ENCODE results near the gene DMAC2.
"Not testable (repeated sequence)": the region's sequence is repeated elsewhere in the genome, so short reads cannot be mapped to it uniquely, and the experiment has no call there.

The DMAC2 gene

DNA sequence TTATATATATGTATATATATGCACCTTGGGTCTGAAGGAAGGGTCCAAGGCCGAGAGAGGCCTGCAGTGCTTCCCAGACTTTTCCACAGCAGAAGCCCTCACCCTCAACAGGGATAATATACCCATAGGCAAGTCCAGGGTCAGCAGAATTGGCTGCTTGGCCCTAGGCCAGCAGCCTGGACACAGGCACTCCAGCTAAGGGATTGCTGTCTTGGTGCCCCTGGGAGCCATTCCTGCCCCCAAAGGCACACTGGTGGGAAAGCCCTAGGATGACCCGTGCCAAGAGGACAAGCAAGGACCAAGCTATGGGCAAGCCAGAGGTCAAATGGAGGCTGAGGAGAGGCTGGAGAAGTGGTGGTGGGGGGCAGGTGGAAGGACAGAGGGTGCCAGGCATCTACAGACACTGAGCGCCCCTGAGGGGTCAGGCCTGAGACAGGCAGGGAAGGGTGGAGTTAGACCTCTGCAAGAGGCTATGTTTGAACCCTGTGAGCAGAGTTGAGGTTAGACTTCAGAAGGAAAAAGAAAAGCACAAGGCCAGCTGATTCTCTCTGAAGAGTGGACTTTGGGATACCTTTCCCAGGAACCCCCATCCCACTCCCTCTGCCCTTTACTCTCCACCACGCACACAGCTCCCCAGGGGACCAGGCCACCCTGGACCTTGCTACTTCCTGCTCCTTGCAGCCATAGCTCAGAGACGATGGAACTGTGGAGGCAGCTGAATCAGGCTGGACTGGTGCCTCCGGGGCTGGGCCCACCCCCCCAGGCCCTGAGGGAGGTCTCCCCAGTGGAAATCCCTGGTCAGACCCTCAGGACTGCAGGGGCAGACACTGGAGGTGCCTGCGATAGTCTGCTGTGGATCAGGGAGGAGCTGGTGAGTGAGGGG lies 3.0 kb upstream of the DMAC2 start, which contains the start of gene ERICH4:
Gene ERICH4 (plus strand): TSS at position 684 of the 883 bp plus-strand sequence. CDS start 14 bp downstream, at position 698.
- no peak for DNase-seq (ENCODE audit: low read depth, low spot score)

DNA sequence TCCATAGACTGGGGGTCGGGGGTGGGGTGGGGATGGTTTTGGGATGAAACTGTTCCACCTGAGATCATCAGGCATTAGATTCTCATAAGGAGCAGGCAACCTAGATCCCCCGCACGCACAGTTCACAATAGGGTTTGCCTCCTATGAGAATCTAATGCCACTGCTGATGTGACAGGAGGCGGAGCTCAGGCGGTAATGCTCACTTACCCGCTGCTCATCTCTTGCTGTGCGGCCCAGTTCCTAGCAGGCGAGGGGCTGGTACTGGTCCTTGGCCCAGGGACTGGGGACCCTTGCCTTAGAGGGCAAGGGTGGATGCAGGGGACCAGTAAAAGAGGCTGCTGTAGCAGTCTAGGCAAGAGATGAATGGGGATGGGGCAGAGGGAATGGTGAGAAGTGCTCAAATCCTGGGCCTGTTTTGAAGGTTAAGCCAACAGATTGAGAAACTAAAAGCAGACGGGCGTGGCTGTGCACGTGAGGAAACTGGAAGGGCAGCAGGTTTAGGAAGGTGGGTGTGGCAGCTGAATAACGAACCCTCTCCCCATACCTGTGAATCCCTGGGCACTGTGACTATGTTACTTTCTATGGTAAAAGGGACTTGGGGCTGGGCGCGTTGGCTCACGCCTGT lies 1.7 kb upstream of the DMAC2 start:
- no peak for DNase-seq (ENCODE audit: low read depth, low spot score)

DNA sequence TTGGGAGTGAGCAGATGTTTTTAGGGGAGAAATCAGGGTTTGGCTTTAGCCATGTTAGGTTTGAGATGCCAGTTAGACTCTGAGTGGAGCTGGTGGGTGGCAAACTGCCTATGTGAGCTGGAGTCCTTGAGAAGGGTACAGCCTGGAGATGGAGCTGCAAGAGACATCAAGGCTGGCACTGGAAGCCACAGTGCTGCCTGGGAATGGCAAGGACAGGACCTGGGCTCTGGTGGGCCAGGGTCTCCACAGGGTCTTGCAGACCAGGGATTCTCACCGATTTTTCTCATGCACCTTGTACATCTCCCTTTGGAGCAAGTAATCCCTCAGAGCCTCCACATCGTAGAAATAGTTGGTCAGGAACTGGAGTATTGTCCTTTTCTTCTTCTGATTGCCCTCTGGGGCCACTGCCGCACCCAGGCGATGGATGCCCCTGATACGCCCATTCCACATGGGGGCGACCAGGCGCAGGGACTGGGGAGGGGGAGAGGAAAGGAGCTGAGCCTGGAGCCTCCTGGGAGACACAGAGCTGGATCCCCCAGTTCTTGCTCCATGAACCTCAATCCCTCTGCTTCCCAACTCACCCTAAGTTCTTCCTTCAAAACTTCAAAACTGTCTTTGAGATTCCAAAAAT lies 1.7 kb downstream of the DMAC2 start:
- no peak for DNase-seq (ENCODE audit: low read depth, low spot score)

DNA sequence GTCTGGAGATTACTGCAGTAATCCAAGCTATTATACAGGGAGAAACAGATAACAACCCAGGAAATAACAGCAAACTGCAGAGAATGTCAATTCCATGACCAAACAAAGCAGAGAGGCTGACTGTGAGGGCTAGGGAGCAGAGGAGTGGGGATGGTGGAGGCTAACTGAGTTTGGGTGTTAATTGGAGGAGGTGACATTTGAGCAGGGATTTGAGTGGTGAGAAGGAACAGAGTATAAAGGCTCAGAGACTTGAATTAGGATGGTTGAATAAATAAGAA lies 3.1 kb downstream of the DMAC2 start:
- DNase-seq (ENCODE audit: low read depth, low spot score) = no peak

DNA sequence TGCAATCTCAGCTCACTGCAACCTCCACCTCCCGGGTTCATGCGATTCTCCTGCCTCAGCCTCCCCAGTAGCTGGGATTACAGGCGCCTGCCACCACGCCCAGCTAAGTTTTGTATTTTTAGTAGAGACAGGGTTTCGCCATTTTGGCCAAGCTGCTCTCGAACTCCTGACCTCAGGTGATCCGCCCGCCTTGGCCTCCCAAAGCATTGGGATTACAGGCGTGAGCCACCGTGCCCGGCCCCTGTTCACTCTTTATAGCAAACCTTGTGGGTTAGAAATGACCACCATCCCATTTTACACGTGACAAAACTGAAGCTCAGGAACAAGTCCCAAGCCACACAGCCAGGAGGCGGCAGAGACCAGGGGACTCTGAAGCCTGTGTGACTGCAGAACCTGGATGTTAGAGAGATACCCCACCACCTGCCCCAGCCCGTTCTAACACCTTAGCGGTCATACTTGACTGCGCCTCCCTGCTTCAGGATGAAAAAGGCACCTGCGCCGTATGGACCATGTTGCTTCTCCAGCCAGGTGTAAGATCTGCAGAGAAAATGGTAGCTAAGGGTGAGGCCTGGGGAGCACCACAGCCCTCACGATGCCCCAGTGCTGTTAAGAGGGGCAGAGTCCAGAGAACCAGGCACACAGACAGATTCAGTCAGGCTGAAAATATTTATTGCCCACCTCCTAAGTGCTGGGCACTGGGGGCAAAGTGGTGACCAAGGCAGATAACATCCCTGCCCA lies 3.6 kb downstream of the DMAC2 start:
- no peak for DNase-seq (ENCODE audit: low read depth, low spot score)

DNA sequence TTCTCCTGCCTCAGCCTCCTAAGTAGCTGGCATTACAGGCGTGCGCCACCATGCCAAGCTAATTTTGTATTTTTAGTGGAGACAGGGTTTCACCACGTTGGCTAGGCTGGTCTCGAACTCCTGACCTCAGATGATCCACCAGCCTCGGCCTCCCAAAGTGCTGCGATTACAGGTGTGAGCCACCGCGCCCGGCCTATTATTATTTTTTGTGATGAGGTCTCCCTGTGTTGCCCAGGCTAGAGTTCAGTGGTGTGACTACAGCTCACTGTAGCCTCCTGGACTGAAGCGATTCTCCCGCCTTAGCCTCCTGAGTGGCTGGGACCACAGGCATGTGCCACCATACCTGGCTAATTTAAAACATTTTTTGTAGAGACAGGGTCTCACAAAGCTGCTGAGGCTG lies 4.3 kb downstream of the DMAC2 start:
- DNase-seq (ENCODE audit: low read depth, low spot score) = not testable (repeated sequence)

DNA sequence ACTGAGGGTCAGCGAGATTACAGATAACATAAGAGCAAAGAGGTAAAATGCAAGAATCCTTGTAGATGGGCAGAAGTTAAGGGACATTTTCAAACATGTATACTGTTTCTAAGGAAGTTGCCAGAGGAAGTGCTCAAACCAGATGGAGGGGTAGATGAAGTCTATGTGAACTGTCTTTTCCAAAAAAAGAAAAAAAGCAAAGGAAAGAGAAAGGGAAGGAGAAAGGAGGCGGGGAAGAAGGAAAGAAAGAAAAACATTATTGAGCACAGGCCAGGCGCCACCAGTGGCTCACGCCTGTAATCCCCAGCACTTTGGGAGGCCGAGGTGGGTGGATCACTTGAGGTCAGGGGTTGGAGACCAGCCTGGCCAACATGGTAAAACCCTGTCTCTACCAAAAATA lies 5.3 kb downstream of the DMAC2 start:
- no peak for DNase-seq (ENCODE audit: low read depth, low spot score)

DNA sequence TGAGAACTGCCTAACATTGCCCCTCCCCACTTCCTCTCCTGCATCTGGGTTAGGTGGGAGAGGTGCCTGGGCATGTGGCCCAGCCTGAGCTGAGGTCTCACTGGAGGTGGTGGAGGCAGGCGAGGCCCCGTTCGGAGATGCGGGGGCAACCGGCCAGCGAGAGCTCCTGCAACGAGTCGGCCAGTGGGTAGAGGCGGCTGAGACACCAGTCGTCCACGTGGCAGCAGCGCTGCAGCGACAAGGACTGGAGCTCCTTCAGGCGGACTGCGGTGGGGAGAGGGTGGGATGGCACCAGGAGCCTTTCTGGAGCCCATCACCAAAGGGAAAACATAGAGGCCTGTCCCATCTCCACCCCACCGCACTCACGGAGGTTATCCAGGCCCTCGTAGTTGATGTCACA lies 6.5 kb downstream of the DMAC2 start:
- no peak for DNase-seq (ENCODE audit: low read depth, low spot score)

DNA sequence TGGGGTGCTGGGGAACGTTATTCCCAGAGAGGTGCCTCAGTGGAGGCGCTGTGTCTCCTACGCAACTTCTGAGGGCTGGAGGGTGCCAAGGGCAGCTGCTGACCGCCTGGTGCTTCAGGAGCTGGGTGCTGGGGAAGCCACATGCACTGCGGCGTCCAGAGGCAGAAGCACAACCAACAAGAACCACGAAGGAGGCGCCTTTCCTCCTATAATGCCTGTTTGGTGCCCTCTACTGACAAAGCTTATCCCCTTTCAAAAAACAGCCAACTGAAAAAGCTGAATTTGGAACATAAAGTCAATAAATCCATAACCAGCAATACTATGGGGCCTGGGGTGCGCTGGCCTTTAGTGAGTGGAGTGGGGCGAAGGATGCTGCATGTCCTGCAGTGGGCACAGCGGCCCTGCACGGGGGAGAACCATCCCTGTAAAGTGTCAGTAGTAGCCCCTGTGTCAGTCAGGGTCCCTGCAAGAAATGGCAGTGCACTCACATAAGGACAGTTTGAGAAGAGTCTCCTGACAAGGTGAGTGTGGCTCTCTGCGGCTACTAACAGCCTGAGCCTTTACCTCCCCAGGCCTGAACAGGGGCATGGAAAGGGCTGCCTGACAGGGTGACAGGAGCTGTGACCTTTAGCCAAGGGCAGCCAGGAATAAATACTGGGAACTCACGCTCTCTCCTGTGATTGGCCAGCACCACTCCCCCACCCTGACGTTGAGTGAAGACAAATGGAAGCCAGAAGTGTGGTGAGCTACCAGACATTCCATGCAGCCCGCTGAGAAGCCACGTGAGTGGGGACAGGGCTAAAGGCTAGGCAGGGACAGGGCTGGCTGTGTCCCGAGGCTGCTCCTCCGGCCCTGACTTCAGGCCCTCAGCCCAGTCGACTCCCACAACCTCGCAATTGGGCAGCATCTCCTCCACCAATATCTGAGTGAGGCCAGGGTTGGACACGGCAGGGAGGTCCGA lies 8.0 kb downstream of the DMAC2 start:
- DNase-seq (ENCODE audit: low read depth, low spot score) = no peak

DNA sequence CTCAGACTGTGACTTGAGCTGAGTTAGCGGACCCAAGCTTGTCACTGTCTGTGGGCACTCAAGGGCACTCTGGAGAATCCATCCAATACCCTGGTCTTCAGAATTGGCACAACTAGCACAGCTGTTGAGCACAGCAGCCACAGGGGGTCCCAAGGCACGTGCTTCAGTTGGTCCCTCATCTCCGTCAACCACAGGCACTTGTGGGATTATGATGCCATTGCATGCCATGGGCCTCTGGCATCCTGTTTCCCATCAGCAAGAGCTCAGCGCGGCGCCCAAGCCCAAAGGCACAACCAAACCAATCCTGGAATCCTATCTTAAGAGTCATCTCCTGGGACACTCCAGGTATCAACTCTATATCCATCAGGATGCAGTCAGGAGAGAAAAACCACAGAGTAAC lies 8.8 kb downstream of the DMAC2 start:
- no peak for DNase-seq (ENCODE audit: low read depth, low spot score)

DNA sequence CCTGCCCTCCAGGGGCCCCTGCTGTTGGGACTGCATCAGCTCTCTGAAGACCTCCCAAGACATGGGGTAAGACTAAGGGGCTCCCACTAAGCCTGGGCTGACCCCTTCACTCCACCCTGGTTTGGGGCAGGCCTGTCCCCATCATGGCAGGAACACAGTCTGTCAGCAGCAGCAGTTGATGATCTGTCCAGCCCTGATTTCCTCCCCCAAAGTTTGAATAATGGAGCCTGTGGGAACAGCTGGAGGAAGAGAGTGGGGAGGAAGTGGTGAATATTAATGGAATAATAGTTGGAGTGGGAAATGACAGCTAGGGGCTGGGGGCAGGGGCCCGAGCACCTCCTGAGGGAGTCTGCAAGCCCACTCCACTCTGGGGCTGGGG lies 11.2 kb downstream of the DMAC2 start:
- DNase-seq (ENCODE audit: low read depth, low spot score) = no peak

DNA sequence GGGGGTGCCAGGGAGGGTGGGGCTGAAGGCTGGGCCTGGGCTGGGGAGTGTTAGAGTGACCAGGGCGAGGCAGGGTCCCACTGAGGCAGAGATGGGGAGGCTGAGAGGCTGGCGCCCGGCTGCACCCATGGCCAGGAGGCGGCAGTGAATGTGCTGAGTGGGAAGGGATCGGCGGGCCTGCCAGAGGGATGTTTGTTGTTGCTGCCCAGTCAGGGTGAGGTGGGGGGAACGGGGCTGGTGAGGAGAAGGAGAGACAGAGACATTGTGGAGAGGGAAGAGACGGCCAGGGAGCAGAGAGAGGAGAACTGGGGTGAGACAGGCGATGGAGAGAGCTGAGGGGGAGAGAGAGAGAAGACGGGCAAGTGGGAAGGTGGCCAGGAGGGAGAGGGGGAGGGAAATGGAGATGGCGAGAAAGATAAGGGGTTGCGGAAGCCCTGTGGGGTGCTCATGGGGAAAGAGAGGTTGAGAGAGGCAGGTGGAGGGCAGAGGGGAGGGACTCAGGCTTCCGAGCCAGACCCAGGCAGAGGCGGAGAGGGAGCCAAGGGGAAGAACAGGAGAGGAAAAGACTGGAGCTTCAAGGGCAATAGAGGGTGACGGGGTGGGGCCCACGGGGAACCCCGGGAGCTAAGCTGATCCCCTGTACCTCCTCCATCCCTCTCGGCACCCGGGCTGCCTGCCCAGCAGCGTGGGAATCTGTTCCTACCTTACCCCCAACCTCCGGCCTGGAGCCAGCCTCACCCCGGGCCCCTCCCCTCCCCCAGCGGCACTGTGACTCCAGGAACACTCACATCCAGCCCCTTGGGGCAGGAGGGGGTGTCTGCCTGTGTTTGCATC lies 11.8 kb downstream of the DMAC2 start:
- DNase-seq (ENCODE audit: low read depth, low spot score) = no peak

DNA sequence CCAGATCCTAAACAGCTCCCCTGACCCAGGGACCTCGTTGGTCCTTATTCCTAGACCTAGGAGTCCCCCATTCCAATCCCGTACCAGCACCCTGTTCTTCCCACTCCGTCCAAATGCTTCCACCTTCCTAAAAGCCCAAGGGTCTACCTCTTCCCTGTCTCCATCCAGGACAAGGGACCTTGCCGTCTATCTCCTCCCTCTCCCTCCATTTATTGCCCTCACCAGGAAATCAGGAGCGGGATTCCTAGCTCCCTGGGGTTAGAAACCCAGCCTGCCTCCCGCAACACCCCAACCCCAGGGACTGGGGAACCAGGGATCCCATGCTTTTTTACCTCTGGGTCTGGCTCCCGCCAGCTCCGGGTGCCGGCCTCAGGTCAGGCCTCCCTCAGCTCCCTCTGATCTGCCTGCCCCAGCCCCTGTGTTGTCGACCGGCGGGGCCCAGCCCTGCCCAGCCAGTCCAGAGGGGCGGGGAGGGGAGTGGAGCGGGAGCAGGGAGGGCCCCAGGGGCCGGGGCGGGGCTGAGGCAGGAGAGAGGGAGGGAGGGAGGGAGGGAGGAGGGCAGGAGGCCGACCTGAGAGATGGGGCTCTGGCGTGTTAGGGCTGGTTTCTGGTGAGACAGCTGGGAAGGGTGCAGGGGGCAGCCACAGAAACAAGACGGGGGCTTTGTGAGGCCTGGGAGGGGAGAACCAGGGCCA lies 12.6 kb downstream of the DMAC2 start, which contains the start of gene B3GNT8:
Gene B3GNT8 (minus strand): TSS at position 423 of the 695 bp plus-strand sequence. CDS start 596 bp downstream, outside the sequence.
- peak; percentile 21 for DNase-seq (ENCODE audit: low read depth, low spot score)

DNA sequence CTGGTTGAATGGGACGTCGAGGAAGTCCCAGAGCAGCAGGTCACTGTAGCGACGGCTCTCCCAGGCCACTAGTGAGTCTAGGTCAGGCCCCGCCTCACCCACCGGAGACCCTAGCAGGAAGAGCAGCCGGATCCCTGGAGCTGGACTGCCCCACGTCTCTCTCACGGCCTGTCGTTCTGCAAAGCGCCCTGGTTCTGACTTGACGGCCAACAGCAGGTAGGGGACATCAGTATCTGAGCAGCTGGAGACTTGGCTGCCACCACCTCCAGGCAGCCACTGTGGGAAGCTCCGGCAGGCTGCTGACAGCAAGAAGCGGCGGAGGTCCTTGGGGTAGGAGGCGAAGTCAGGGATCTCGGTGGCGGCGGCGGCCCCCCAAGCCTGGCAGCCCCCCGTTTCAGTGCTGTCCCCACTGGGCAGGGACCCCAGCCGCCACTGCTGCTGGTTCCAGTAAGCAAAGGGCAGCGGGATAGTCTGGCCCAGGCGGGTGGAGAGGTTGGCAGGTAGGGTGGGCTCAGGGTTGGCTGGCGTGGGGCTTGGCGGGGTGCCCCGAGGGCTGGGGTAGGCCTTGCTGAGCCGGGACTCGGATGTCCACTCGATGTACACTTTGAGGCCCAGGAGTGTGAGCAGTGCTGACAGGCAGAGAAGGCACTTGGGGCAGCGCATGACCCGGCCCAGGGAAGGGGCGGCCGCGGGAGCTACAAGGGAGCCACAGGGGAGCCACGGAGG lies 13.4 kb downstream of the DMAC2 start:
- DNase-seq (ENCODE audit: low read depth, low spot score) = no peak

DNA sequence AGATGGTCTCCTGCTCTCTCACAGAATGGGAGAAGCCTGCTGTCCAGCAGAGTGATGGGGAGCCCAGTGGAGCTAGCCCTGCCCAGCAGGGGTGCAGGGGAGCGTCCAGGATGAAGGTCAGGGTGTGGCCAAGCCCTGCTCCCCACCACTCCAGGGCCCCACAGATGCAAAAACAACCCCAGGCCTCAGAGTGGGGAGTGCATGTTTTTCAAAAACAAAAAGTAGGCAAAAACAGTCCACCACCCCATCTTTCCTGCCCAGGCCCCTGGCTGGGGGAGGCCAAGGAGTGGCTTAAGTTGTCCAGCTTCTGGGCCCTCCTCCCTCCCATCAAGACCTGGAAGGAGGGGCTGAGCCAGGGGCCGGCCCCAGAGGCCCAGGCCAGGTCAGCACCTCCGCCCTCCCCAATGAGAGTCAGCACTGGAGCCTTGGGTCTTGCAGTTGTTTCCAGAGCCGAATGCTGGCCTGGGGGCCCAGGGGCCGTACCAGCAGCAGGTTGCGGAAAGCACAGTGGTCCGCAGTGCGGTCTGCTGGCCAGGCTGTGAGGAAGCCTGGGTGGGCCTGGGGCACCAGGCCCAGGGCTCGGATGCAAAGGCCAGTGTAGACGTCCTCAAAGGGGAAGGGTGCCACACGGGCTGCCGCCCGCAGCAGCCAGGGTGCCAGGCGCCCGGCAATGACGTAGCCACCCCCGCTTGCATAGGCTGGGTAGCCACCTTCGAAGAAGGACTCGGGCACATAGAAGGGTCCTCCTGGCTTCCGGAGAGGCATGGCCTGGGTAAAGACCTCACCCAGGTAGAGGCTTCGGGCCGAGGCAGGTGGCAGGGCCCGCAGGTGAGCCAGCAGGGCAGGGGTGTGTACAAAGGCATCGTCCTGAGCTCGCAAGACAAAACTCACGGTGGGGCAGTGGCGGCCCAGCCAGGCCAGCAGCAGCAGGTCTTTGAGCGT lies 14.3 kb downstream of the DMAC2 start:
- no peak for DNase-seq (ENCODE audit: low read depth, low spot score)

DNA sequence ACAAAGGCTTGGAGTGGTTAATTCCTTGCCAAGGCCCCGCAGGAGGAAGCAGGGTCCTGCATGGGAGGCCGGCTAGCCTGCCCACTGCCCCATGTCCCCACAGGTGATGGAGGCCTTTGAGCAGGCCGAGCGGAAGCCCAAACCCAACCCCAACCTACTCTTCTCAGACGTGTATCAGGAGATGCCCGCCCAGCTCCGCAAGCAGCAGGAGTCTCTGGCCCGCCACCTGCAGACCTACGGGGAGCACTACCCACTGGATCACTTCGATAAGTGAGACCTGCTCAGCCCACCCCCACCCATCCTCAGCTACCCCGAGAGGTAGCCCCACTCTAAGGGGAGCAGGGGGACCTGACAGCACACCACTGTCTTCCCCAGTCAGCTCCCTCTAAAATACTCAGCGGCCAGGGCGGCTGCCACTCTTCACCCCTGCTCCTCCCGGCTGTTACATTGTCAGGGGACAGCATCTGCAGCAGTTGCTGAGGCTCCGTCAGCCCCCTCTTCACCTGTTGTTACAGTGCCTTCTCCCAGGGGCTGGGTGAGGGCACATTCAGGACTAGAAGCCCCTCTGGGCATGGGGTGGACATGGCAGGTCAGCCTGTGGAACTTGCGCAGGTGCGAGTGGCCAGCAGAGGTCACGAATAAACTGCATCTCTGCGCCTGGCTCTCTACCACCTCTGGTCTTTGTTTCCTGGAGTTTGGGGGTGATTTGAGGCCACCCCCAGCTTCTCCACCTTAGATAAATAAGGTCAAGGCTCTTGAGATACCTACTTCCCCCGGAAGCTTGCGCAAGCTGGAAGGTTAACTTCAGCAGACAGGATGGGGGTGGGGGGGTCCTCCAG lies 15.2 kb downstream of the DMAC2 start:
- DNase-seq (ENCODE audit: low read depth, low spot score) = no peak

DNA sequence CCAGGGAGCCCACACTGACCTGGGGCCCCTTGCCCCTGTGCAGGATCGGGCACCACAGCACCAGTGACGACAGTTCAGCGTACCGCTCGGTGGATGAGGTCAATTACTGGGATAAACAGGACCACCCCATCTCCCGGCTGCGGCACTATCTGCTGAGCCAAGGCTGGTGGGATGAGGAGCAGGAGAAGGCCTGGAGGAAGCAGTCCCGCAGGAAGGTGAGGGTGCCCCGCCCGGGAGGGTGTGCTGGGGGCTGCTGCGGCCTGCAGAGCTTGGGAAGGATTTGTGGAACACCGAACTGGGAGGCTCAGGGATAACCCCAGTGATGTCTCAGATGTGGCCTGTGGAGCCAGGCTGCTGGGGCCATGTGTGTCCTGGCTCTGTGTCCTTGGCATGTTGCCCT lies 16.8 kb downstream of the DMAC2 start:
- DNase-seq (ENCODE audit: low read depth, low spot score) = no peak

Data from smooth muscle cell of the brain vasculature (primary cell).